Gastrocnemius medialis (tissue), 4 donors: ENCODE data around the gene SMG7.

Source experiments
- CTCF ChIP-seq, 5 experiments: fragments of 450-650 bp in 3 of 5; fragments of 200-600 bp in 2 of 5; sonication (generic) in 2 of 5; IDR thresholded peaks in 4 of 5; conservative IDR thresholded peaks in 1 of 5; 1 replicate in 4 of 5; 2 replicates in 1 of 5; pipeline ENCODE4 v1.5.1; 2016 to 2019; ENCODE audit warnings: antibody characterized with exemption in 5 of 5, mild to moderate bottlenecking in 3 of 5, moderate library complexity in 3 of 5
- POLR2A ChIP-seq, 2 donors: fragments of 450-650 bp; IDR thresholded peaks; one replicate each; pipeline ENCODE4 v1.6.1; 2017; ENCODE audit warnings: antibody characterized with exemption in 2 of 2, mild to moderate bottlenecking in 2 of 2, moderate library complexity in 2 of 2

- TF ChIP-seq CTCF (IDR thresholded peaks at IDR 0.05 in 4 of 5, conservative IDR thresholded peaks at IDR 0.05 in 1 of 5) = no peak
- TF ChIP-seq POLR2A (IDR thresholded peaks at IDR 0.05) = no peak
Observed at GRCh38 chr1:183454377-183454776, 17.9 kb upstream of the SMG7 start.
